Measurements from ENCODE around the gene GLDC. TPM values are rescaled to one million over a fixed set of nuclear protein-coding genes. Genes with fewer than 3 reads are reported as not detected.
A peak's percentile ranks its signal among the peaks of the same experiment; 100 is the strongest.

Gene GLDC
- total RNA-seq, 1 donor: 0.72 TPM

DNA sequence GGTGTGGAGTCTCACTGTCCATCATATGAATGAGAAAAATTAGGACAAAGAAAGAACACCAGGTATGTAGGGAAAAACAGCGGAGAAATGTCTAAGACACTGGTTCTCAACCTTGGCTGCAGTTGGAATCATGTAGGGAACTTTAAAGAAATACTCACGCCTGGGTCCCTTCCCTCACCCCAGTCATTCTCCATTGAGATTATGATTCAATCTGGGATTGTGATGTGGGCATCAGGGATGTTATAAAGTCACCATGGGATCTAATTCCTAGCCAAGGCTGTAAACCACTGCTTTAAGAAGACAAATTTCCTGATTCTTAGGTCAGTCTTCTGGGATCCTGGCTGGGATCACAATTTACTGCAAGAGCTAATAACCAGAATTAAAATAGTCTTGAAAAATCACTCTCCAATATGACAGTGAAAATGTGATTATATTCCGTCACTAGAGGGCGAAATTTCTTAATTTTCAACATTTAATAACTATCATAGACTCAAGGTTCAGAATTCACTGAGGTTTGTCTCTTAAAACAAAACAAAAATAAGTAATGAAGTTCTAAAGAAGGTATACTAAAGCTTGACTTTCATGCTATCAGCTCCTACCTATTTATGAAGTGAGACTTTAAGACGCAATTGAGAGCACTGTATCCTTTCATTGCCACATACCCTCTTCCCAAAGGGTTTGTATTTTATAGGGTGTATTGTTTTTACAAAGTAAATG, 60.5 kb downstream of the GLDC start:
- no peak for DNase-seq (ENCODE audit: insufficient read length, low spot score, missing footprints)
- Histone ChIP-seq H3K27ac (ENCODE audit: low read depth, low read length) (no peak overlapping the region), H4K20me1 (ENCODE audit: insufficient read depth, low read length) (no peaks in the 10 kb centered on the region), H3K4me2 (ENCODE audit: insufficient read depth, low read length) (no peak overlapping the region), H3K27me3 (ENCODE audit: insufficient read depth, low read length) (no peaks in the 10 kb centered on the region), H3K9me3 (ENCODE audit: low read depth, low read length) (no peaks in the 10 kb centered on the region), H3K4me3 (ENCODE audit: insufficient read depth, low read length) (no peak overlapping the region), H2AFZ (ENCODE audit: low read length) (no peak overlapping the region), H3K36me3 (ENCODE audit: insufficient read depth, low read length) (no peaks in the 10 kb centered on the region), H3K79me2 (ENCODE audit: insufficient read depth, low read length) (no peaks in the 10 kb centered on the region), H3K4me1 (ENCODE audit: insufficient read depth, low read length) (no peaks in the 10 kb centered on the region)
- TF ChIP-seq, protein P1, sequence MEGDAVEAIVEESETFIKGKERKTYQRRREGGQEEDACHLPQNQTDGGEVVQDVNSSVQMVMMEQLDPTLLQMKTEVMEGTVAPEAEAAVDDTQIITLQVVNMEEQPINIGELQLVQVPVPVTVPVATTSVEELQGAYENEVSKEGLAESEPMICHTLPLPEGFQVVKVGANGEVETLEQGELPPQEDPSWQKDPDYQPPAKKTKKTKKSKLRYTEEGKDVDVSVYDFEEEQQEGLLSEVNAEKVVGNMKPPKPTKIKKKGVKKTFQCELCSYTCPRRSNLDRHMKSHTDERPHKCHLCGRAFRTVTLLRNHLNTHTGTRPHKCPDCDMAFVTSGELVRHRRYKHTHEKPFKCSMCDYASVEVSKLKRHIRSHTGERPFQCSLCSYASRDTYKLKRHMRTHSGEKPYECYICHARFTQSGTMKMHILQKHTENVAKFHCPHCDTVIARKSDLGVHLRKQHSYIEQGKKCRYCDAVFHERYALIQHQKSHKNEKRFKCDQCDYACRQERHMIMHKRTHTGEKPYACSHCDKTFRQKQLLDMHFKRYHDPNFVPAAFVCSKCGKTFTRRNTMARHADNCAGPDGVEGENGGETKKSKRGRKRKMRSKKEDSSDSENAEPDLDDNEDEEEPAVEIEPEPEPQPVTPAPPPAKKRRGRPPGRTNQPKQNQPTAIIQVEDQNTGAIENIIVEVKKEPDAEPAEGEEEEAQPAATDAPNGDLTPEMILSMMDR (IDR thresholded peaks at IDR 0.05; ENCODE audit: extremely low read depth, low read depth, low read length): peak; percentile 47

GRCh38 chr9:6581253-6581652, 64.3 kb downstream of the GLDC start:
- TF ChIP-seq, protein P1 (IDR thresholded peaks at IDR 0.05; ENCODE audit: extremely low read depth, low read depth, low read length): no peak
- no peak for DNase-seq (ENCODE audit: insufficient read length, low spot score, missing footprints)
- H3K79me2 ChIP-seq (ENCODE audit: insufficient read depth, low read length): no peaks in the 10 kb centered on the region
- peaks cover 6% of the 10 kb centered on the region for H3K27me3 ChIP-seq (ENCODE audit: insufficient read depth, low read length)
- no peaks in the 10 kb centered on the region for H4K20me1 ChIP-seq (ENCODE audit: insufficient read depth, low read length)
- H3K4me3 ChIP-seq (ENCODE audit: insufficient read depth, low read length): no peak overlapping the region
- no peak overlapping the region for H3K27ac ChIP-seq (ENCODE audit: low read depth, low read length)
- no peaks in the 10 kb centered on the region for H3K4me1 ChIP-seq (ENCODE audit: insufficient read depth, low read length)
- no peak overlapping the region for H2AFZ ChIP-seq (ENCODE audit: low read length)
- no peaks in the 10 kb centered on the region for H3K36me3 ChIP-seq (ENCODE audit: insufficient read depth, low read length)
- no peak overlapping the region for H3K4me2 ChIP-seq (ENCODE audit: insufficient read depth, low read length)
- H3K9me3 ChIP-seq (ENCODE audit: low read depth, low read length): no peaks in the 10 kb centered on the region

GRCh38 chr9:6579613-6580012, 65.9 kb downstream of the GLDC start:
- Histone ChIP-seq H3K27me3 (ENCODE audit: insufficient read depth, low read length) (peaks cover 6% of the 10 kb centered on the region), H3K79me2 (ENCODE audit: insufficient read depth, low read length) (no peaks in the 10 kb centered on the region), H3K27ac (ENCODE audit: low read depth, low read length) (no peak overlapping the region), H3K36me3 (ENCODE audit: insufficient read depth, low read length) (no peaks in the 10 kb centered on the region), H3K9me3 (ENCODE audit: low read depth, low read length) (no peaks in the 10 kb centered on the region), H4K20me1 (ENCODE audit: insufficient read depth, low read length) (no peaks in the 10 kb centered on the region), H3K4me3 (ENCODE audit: insufficient read depth, low read length) (no peak overlapping the region), H2AFZ (ENCODE audit: low read length) (no peak overlapping the region), H3K4me2 (ENCODE audit: insufficient read depth, low read length) (no peak overlapping the region), H3K4me1 (ENCODE audit: insufficient read depth, low read length) (no peaks in the 10 kb centered on the region)
- DNase-seq (ENCODE audit: insufficient read length, low spot score, missing footprints): no peak
- TF ChIP-seq, protein P1 (IDR thresholded peaks at IDR 0.05; ENCODE audit: extremely low read depth, low read depth, low read length): no peak

- no peak overlapping the region for H3K4me2 ChIP-seq (ENCODE audit: insufficient read depth, low read length)
- no peaks in the 10 kb centered on the region for H4K20me1 ChIP-seq (ENCODE audit: insufficient read depth, low read length)
- H3K27ac ChIP-seq (ENCODE audit: low read depth, low read length): no peak overlapping the region
- H3K4me3 ChIP-seq (ENCODE audit: insufficient read depth, low read length): no peak overlapping the region
- DNase-seq (ENCODE audit: insufficient read length, low spot score, missing footprints): no peak
- no peaks in the 10 kb centered on the region for H3K9me3 ChIP-seq (ENCODE audit: low read depth, low read length)
- H3K4me1 ChIP-seq (ENCODE audit: insufficient read depth, low read length): no peaks in the 10 kb centered on the region
- H3K27me3 ChIP-seq (ENCODE audit: insufficient read depth, low read length): peaks cover 6% of the 10 kb centered on the region
- no peaks in the 10 kb centered on the region for H3K79me2 ChIP-seq (ENCODE audit: insufficient read depth, low read length)
- H3K36me3 ChIP-seq (ENCODE audit: insufficient read depth, low read length): no peaks in the 10 kb centered on the region
- TF ChIP-seq, protein P1 (IDR thresholded peaks at IDR 0.05; ENCODE audit: extremely low read depth, low read depth, low read length): no peak
- H2AFZ ChIP-seq (ENCODE audit: low read length): no peak overlapping the region
These were observed 68.5 kb downstream of the GLDC start for GRCh38 chr9:6576987-6577386.
